ENCODE measurements around the gene RHOD. TPM values are rescaled to one million over a fixed set of nuclear protein-coding genes. Genes with fewer than 3 reads are reported as not detected.

RHOD gene
- total RNA-seq, 1 experiment from 2014 or later, result 33.5 TPM

DNA sequence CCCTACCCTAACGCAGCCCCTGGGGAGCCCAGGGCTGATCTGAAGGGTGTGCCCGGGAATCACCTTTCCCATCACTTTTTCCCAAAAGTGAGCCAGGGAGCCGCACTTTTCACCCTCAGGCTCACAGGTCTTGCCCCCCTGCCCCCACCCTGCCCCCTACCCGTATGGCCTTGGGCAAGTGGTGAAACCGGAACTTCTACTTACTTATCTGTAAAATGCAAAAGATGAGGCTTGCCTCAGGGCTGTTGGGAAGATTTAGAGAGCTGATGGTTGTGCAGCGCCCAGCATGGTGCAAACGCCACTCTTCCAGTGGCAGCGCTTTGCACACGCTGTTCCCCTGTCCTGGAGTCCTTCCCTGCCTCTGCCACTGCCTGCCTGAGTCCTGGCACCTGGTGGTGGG lies 25.7 kb upstream of the RHOD start:
- intact Hi-C loops (cut with micrococcal nuclease; ENCODE audit: unreplicated experiment), result no loop called here
- TF ChIP-seq CTCF (IDR thresholded peaks at IDR 0.05) (no peak), POLR2AphosphoS5 (IDR thresholded peaks at IDR 0.05; ENCODE audit: low read depth, low read length) (no peak), TCF7L2 (IDR thresholded peaks at IDR 0.05; ENCODE audit: low read depth, low read length) (no peak), SIN3A (IDR thresholded peaks at IDR 0.05; ENCODE audit: borderline replicate concordance, insufficient read depth, low read depth, low read length) (no peak)
- TF ChIP-seq, protein P1, sequence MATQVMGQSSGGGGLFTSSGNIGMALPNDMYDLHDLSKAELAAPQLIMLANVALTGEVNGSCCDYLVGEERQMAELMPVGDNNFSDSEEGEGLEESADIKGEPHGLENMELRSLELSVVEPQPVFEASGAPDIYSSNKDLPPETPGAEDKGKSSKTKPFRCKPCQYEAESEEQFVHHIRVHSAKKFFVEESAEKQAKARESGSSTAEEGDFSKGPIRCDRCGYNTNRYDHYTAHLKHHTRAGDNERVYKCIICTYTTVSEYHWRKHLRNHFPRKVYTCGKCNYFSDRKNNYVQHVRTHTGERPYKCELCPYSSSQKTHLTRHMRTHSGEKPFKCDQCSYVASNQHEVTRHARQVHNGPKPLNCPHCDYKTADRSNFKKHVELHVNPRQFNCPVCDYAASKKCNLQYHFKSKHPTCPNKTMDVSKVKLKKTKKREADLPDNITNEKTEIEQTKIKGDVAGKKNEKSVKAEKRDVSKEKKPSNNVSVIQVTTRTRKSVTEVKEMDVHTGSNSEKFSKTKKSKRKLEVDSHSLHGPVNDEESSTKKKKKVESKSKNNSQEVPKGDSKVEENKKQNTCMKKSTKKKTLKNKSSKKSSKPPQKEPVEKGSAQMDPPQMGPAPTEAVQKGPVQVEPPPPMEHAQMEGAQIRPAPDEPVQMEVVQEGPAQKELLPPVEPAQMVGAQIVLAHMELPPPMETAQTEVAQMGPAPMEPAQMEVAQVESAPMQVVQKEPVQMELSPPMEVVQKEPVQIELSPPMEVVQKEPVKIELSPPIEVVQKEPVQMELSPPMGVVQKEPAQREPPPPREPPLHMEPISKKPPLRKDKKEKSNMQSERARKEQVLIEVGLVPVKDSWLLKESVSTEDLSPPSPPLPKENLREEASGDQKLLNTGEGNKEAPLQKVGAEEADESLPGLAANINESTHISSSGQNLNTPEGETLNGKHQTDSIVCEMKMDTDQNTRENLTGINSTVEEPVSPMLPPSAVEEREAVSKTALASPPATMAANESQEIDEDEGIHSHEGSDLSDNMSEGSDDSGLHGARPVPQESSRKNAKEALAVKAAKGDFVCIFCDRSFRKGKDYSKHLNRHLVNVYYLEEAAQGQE (IDR thresholded peaks at IDR 0.05; ENCODE audit: insufficient read depth in 1 of 2, low read depth in 2 of 2, low read length in 1 of 2), result no peak
- Histone ChIP-seq H3K36me3 (ENCODE audit: control insufficient read depth, insufficient read depth, low read length) (no peaks in the 10 kb centered on the region), H3K4me3 (ENCODE audit: low read depth in 2 of 2, low read length in 2 of 2) (no peak overlapping the region), H3K27ac (ENCODE audit: low read length) (no peak overlapping the region), H3K27me3 (ENCODE audit: control insufficient read depth, insufficient read depth, low read length) (no peaks in the 10 kb centered on the region), H3K4me1 (ENCODE audit: control insufficient read depth, insufficient read depth, low read length) (peaks cover 8% of the 10 kb centered on the region; the same call in 1 of the 2 replicates), H3K9me3 (ENCODE audit: control insufficient read depth, insufficient read depth, low read depth, low read length) (no peaks in the 10 kb centered on the region)
- no TSS peak for BruUV-seq (replicated peaks)
- ATAC-seq (no peak), DNase-seq (ENCODE audit: low read depth, low spot score) (no peak)
- in situ Hi-C loops (cut with HindIII; ENCODE audit: low pct_unique_long_range_greater_than_20kb, low sequenced_read_pairs), result no loop called here
- ChIA-PET POLR2A (interaction anchor here (0.7 kb wide), 1 partner anchor 209 kb away, joined by 5 read pairs; no protein-coding TSS in a partner anchor), CTCF (interaction anchor here (0.7 to 1.1 kb wide), 2 partner anchors 9 to 10 kb away, joined by 3 to 8 read pairs; no protein-coding TSS in a partner anchor)

GRCh38 chr11:67031791-67032561 lies 24.7 kb upstream of the RHOD start:
- in situ Hi-C loops (cut with HindIII; ENCODE audit: low pct_unique_long_range_greater_than_20kb, low sequenced_read_pairs) (no loop called here), intact Hi-C loops (cut with micrococcal nuclease; ENCODE audit: unreplicated experiment) (no loop called here)
- H3K4me3 ChIP-seq (ENCODE audit: low read depth in 2 of 2, low read length in 2 of 2), result no peak overlapping the region
- H3K9me3 ChIP-seq (ENCODE audit: control insufficient read depth, insufficient read depth, low read depth, low read length), result no peaks in the 10 kb centered on the region
- H3K27ac ChIP-seq (ENCODE audit: low read length), result no peak overlapping the region
- DNase-seq (ENCODE audit: low read depth, low spot score), result no peak
- CTCF ChIA-PET, result interaction anchor here (0.6 to 0.7 kb wide), 3 partner anchors 24 to 354 kb away, joined by 3 to 8 read pairs (median 6); no protein-coding TSS in a partner anchor
- H3K27me3 ChIP-seq (ENCODE audit: control insufficient read depth, insufficient read depth, low read length), result no peaks in the 10 kb centered on the region
- H3K4me1 ChIP-seq (ENCODE audit: control insufficient read depth, insufficient read depth, low read length), result peaks cover 8% of the 10 kb centered on the region; the same call in 1 of the 2 replicates
- BruUV-seq (replicated peaks), result no TSS peak
- POLR2A ChIA-PET, result no interaction called here
- no peak for ATAC-seq
- no peak for TF ChIP-seq CTCF (IDR thresholded peaks at IDR 0.05)
- no peak for TF ChIP-seq TCF7L2 (IDR thresholded peaks at IDR 0.05; ENCODE audit: low read depth, low read length)
- TF ChIP-seq, protein P1 (IDR thresholded peaks at IDR 0.05; ENCODE audit: insufficient read depth in 1 of 2, low read depth in 2 of 2, low read length in 1 of 2), result no peak
- TF ChIP-seq SIN3A (IDR thresholded peaks at IDR 0.05; ENCODE audit: borderline replicate concordance, insufficient read depth, low read depth, low read length), result no peak
- TF ChIP-seq POLR2AphosphoS5 (IDR thresholded peaks at IDR 0.05; ENCODE audit: low read depth, low read length), result no peak
- no peaks in the 10 kb centered on the region for H3K36me3 ChIP-seq (ENCODE audit: control insufficient read depth, insufficient read depth, low read length)
